ENCODE data around the gene DGCR6.
"Not testable (repeated sequence)": the region's sequence is repeated elsewhere in the genome, so short reads cannot be mapped to it uniquely, and the experiment has no call there.

Gene DGCR6

GRCh38 chr22:18905540-18906409, at the start of gene DGCR6:
TSS of gene DGCR6 (plus strand) at chr22:18906320. CDS start at chr22:18906375, 55 bp downstream.
- no peak within 1 kb of the TSS for H3K27ac ChIP-seq
- TF ChIP-seq ZFX (IDR thresholded peaks at IDR 0.05) (no peak), CTCF (conservative IDR thresholded peaks at IDR 0.05) (no peak)

GRCh38 chr22:18859314-18859713, 46.8 kb upstream of the DGCR6 start:
- not testable (repeated sequence) for H3K27ac ChIP-seq

- H3K27ac ChIP-seq: not testable (repeated sequence)
Measured at GRCh38 chr22:18881260-18881659, 24.9 kb upstream of the DGCR6 start.

- not testable (repeated sequence) for H3K27ac ChIP-seq
Measured at GRCh38 chr22:18884465-18884864, 21.7 kb upstream of the DGCR6 start.

GRCh38 chr22:18888115-18888514, 18.0 kb upstream of the DGCR6 start:
- no peak overlapping the region for H3K27ac ChIP-seq
- TF ChIP-seq CTCF (conservative IDR thresholded peaks at IDR 0.05): no peak
- TF ChIP-seq ZFX (IDR thresholded peaks at IDR 0.05): no peak

GRCh38 chr22:18890510-18891192, 15.5 kb upstream of the DGCR6 start:
- not testable (repeated sequence) for H3K27ac ChIP-seq

GRCh38 chr22:18893775-18894174, 12.3 kb upstream of the DGCR6 start:
- not testable (repeated sequence) for H3K27ac ChIP-seq

GRCh38 chr22:18896037-18896657, 10.0 kb upstream of the DGCR6 start:
- not testable (repeated sequence) for H3K27ac ChIP-seq

- not testable (repeated sequence) for H3K27ac ChIP-seq
Measured at GRCh38 chr22:18906410-18906745, 258 bp downstream of the DGCR6 start.

GRCh38 chr22:18906896-18907295, 776 bp downstream of the DGCR6 start:
- no peak overlapping the region for H3K27ac ChIP-seq

More at GRCh38 chr22:18906896-18907295, 776 bp downstream of the DGCR6 start:
- TF ChIP-seq ZFX (IDR thresholded peaks at IDR 0.05) (no peak), CTCF (conservative IDR thresholded peaks at IDR 0.05) (no peak)

All from C4-2B (cell line).